ENCODE results near the gene IQSEC3.

Gene IQSEC3

DNA sequence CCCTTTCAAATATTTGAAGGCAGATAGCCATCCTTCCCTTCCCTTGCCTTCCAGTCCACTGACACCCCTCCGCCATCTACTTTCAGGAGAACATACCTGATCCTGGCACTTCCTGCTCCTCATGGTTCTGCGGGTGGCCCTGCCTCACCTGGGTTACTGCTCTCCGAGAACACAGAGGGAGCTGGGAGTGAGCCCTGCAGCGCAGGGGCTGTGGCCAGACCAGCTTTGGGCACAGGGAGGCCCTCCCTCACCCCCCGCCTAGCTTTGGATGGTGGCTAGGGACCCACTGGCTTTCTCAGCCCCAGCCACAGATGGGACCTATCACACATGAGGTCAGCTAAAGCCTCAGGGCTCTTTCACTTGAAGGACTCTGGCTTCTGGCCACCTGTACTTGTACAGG lies 12.4 kb downstream of the IQSEC3 start:
- DNase-seq (ENCODE audit: low read depth in 2 of 2) = no peak

DNA sequence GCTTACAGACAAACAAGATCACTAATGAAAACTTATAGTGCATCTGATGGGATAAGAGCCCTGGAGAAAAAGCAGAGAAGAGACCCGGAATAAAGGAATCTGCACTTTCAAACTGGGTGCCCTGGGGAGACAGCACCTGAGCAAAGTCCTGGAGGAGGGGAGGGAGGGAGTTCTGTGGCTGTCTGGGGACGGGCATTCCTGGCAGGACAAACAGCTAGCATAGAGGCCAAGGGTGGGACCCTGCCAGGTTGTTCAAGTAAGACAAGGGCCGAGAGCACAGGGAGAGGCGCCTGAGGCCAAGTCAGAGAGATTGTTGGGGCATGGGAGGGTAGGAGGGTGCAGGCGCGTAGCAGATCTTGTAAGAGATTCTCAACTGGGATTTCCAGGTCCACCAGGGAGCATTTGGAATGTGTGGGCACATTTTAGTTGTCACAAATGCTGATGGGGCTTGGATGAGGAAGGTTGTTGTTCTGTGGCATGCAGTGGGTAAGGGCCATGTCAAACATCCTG lies 14.2 kb downstream of the IQSEC3 start:
- no peak for DNase-seq (ENCODE audit: low read depth in 2 of 2)

DNA sequence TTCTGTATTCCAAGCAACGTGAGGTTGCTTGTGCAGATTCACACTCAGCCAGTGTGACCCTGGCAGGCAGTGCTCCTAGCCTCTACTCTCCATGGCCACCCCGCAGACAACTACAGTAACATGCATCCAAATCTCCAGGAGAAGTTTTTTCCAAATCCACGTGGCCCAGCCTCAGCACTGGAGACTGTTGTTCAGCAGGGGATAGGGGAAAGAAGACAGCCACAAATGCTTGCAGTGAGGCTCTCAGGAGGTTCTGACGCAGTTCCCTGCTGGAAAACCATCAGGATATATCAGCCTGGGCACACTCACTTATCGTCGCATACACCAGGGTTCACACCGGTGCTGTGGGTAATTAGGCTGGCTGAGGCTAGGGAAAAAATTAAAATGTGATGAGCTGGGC lies 16.2 kb downstream of the IQSEC3 start:
- DNase-seq (ENCODE audit: low read depth in 2 of 2) = no peak

DNA sequence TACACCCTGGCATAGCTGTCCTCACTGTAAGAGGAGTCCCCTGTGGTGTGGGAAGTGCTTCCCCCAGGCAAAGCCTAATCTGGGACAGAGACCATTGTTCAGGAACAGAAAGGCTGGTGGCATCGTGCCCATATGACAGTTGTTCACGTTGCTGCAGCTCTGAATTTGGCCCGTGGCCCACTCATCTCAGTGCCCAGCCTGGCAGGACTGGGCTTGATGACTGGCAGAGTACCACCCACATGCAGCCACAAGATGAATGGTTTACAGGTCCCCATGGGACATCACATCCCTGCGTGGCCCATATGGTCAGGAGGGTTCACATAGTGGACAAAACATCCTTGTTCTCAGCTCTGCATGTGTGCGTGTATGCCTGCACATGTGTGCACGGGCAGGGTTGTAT lies 17.5 kb downstream of the IQSEC3 start:
- DNase-seq (ENCODE audit: low read depth in 2 of 2) = no peak

DNA sequence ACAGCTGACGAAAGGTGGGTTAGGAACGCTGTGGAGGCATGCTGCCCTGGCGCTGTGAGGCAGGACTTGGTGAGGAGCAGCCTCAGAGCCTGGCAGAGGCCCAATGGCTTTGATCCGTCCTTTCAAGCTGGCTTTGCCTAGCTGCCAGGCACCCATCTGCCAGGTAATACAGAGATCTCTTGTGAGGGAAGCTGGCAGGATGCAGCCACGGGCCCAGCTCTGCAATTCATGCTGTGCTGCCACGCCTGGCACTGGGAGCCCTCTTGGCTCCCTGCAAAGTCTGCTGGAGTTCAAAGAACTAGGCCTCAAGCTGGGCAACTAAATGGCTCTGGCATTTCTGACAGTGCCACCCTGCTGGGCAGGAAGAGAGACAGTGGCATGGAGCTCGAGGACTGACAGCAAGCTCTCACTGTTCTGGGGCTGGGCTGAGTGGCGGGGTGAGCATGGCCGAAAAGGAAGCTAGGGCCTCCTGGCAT lies 18.7 kb downstream of the IQSEC3 start:
- DNase-seq (ENCODE audit: low read depth in 2 of 2) = no peak

DNA sequence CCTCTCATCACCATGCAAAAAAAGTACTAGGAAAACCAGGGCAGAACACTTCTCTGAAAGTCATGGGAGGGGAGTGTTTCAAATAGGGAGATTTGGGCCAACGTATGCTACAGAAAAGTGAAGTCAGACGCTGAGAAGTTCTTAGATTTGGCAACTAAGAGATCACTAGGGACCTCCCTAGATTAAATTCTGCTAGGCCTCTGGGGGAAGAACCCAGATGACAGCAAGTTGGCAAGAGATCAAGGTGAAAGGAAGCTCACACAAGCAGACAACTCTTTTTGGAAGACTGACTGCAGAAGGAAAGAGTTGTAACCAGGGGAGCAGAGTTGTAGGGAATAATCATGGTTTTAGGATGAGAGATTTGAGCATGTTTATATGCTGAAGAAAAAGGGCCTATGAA lies 20.7 kb downstream of the IQSEC3 start:
- no peak for DNase-seq (ENCODE audit: low read depth in 2 of 2)

DNA sequence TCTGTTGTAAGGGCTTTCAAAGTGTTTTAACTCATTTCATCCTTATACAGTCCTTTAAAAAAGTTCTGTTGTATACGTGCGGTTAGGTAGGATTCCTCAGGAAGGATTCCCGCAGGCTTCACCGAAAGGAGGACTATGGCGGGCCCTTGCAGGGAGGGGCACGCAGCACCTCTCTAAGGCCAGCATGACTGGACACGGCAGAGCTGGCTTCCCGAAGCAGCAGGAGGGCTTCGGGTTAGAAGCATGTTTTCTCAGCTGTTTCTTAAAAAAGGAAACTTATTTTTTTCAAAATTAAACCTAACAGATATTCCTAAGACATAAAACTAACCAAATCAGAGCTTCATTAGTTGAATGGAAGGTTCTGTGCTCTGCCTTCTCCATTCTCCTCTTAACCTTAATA lies 21.3 kb downstream of the IQSEC3 start:
- DNase-seq (ENCODE audit: low read depth in 2 of 2) = no peak

DNA sequence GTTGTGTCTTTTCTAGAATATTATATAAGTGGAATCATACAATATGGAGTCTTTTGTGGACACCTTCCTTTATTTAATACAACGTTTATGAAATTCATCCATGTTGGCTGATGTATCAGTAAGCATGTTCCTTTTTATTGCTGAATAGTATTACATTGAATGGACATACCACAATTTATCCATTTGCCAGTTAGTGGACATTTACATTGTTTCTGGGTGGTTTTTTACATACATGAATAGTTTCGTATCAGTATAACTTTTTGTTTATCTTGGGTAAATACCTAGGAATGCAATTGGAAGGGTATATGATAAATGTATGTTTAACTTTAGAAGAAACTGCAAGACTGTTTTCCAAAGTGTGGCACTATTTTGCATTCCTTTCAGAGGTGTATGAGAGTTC lies 23.1 kb downstream of the IQSEC3 start:
- DNase-seq (ENCODE audit: low read depth in 2 of 2) = no peak

DNA sequence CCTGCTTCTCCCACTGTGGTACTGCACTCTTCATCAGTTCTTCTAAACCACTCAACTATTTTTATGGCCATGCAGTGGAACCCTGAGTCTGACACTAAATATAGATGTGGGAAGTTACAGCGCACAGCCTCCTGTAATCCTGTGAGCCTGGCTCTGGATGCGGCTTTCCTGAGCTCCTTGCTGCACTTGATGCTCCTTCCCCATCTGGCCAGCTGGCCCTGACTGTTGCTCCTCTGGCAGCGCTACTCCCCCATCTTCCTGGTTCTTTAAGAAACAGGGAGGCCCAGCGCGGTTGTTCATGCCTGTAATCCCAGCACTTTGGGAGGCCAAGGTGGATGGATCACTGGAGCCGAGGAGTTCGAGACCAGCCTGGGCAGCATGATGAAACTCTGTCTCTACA lies 24.6 kb downstream of the IQSEC3 start:
- DNase-seq (ENCODE audit: low read depth in 2 of 2) = no peak

DNA sequence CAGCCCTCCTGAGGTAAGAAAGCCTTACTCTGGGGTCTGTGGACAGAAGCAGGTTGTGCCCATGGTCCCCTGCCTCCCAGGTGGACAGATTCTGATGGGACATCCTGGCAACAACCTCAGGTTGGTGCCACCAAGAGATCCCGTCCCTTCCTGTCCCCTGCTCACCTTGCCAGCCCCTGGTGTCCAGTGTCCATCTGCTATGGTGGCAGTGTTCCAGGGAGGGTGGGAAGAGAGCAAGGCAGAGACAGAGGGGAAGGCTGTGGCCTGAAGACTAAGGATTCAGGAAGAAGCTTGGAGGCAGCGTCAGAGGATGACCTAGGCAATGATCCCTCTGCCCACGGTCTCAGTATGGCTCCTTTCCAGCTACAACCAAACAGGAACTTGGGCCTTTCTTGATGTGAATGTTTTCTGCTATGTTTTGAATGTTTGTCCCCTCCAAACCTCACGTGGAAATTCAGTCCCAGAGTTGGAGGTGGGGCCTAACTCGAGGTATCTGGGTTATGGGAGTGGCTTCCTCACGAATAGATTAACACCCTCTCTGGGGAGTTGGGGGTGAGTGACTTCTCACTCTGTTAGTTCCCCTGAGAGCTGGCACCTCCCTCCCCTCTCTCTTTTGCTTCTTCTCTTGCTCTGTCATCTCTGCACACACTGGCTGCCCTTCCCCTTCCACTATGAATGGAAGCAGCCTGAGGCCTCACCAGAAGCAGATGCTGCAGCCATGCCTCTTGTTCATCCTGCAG lies 26.9 kb downstream of the IQSEC3 start:
- no peak for DNase-seq (ENCODE audit: low read depth in 2 of 2)

DNA sequence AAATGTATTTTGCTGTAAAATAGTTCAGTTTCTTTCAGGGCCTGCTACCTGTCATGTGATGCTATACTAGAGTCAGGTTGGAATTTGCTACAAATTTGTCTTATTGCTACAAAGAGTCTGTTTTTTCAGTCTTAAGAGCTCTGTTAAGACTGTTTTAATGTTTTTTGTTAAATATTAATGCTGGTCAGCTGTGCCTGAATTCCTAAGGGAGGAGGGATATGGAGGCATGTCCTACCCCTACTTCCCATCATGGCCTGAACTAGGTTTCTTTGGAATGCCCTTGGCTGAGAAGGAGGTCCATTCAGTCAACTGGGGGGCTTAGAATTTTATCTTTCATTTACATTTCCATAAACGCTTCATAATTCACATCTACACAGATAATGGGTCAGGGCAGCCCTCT lies 30.0 kb downstream of the IQSEC3 start:
- no peak for DNase-seq (ENCODE audit: low read depth in 2 of 2)

DNA sequence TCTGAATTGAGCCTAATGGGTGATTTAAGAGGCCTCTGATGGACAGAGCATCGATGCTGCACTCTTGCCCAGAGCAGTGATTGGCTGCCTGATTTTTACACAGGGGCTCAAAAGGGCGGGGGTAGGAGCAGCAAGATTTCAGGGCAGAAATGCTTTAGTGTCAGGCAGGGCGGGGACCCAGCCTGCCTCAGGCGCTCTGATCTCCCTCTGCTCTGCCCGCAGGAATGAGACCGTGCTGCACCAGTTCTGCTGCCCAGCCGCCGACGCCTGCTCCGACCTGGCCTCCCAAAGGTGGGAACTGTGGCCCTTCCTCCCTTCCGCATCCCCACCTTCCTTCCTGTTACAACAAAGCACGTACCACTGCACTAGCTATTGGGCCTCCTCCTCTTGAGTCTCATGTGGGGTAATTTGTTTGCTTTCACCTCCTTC lies 32.4 kb downstream of the IQSEC3 start:
- DNase-seq (ENCODE audit: low read depth in 2 of 2) = no peak

DNA sequence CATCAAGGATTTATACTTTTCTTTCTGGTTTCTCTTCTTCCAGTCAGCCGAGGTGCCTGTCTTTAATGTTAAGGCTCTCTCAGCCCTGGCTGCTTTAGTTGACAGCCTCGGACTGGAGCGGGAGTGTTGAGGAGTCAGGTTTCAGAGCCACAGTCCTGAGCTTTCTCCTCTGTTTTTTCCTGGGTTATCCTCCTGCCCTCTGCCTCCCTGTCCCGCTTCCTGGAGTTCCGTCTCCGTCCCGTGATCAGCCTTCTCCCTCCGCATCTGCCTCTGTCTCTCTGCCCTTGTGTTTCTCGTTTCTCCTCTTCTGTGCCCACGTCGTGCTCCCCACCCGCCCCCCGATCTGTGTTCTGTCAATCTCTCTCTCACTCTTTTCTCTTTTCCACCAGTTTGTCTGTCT lies 33.0 kb downstream of the IQSEC3 start:
- DNase-seq (ENCODE audit: low read depth in 2 of 2) = no peak

DNA sequence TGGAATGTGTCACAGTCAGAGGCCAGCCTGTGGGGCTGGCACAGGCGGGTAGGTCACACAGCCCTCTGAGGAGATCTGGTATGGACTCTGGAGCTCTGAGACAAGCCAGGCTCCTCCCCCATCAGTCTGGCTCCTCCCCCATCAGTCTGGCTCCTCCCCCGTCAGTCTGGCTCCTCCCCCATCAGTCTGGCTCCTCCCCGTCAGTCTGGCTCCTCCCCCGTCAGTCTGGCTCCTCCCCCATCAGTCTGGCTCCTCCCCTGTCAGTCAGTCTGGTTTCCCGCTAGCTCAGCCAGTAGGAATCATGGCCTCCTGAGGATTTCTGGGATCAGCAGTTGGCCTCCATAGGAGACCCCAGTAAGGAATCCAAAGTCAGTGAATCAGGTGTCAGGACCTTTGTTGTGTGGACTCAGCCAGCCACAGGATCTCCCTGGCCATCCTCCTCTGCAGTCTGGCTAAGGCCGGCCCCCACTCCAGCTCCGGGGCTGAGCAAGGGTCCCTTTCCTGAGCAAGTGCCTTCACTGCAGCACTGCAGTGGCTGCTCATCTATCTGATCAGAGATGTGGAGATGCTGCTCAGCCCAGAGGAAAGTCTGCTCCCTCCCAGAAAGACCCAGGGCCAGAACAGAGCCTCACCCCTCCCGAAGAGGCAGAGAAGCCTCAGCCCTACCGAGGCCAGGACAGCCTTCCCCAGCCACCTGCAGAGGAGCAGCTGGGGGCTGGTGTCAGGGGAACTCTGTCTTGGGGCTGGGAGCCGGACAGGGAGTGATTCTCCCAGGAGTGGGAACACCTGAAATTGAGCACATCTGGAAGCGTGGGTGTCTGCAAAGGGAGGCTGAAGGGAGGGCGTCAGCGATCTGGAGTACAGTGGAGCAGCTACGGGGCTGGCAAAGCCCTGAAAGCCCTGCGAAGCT lies 35.7 kb downstream of the IQSEC3 start:
- DNase-seq (ENCODE audit: low read depth in 2 of 2) = no peak

DNA sequence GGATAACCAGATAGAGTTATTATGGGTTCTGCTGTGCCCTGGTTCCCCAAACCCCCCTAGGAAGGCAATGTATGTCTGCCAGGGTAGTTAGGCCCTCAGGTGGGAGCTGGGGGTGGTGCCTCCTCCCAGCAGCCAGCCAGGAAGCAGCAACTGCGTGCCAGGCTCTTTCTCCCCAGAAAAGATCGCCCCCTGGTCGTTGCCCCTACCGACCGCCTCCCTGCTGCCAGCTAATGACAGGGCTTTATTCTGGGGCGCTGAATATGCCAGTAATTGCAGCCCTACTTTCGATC lies 36.3 kb downstream of the IQSEC3 start:
- DNase-seq (ENCODE audit: low read depth in 2 of 2) = no peak

DNA sequence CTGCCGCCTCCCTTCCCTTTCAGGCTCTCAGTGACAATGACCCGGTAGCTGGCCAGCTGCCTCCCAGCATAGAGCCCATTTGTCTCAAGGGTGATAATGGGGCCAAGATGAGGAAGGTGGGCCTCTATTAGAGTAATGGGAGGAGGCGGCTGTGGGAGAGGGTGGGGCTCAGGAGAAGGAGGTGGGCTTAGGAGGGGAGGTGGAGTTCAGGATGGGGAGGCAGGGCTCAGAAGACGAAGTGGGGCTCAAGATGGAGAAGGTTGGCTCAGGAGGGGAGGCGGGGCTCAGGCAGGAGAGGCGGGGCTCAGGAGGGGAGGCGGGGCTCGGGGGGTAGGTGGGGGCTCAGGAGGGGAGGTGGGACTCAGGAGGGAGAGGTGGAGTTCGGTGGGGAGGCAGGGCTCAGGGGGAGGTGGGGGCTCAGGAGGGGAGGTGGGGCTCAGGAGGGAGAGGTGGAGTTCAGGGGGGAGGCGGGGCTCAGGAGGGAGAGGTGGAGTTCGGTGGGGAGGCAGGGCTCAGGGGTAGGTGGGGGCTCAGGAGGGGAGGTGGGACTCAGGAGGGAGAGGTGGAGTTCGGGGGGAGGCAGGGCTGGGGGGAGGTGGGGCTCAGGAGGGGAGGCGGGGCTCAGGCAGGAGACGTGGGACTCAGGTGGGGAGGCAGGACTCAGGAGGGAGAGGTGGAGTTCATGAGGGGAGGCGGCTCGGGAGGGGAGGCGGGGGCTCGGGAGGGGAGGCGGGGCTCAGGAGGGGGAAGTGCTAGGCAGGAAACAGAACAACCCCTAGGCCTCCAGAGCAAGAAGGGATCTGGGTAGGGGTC lies 36.8 kb downstream of the IQSEC3 start:
- DNase-seq (ENCODE audit: low read depth in 2 of 2) = no peak

DNA sequence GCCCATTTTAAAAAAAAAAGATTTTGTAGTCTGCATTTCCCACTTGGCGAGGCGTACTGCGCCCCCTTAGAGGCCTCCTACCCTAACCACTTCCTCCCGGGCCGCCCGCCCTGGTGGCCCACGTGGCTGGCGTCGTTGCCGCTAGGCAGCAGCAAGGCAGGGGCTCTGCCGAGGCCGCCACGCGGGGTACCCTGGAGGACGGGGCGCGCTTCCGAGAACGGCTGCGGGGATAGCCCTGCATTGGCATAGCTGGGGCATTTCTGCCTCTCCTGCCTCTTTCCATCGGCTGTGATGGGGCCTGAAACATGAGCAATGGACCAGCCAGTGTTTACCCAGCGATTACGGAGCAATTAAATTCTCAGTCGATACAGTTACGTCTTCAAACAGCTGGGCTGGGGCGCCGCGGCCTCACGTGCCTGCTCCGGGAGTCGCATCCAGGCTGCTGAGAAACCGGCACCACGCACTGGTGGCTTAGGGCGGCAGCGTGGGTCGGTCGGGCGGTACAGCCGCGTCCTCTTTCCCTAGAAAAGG lies 38.0 kb downstream of the IQSEC3 start:
- peak in 1 of 2 donors; percentile 12 for DNase-seq (ENCODE audit: low read depth in 2 of 2)

DNA sequence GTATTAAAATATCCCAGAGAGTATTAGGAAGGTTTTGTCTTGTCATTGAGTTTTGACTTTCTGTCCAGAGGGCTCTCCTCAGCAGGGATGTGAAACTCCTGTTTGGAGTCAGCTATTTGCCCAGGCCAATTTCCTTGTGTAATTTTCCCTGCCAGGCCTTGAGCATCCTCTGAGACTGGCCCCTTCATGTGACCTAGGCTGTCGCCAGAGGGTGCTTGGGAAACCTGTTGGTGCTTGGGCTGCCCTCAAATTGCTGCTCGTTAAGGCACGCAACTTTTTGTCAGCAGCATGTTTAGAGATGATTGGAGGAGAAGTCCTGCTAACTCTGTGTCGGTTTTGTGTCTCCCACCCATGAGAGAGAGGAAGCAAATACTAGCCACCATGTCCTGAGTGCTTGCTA lies 39.1 kb downstream of the IQSEC3 start:
- DNase-seq (ENCODE audit: low read depth in 2 of 2) = no peak

DNA sequence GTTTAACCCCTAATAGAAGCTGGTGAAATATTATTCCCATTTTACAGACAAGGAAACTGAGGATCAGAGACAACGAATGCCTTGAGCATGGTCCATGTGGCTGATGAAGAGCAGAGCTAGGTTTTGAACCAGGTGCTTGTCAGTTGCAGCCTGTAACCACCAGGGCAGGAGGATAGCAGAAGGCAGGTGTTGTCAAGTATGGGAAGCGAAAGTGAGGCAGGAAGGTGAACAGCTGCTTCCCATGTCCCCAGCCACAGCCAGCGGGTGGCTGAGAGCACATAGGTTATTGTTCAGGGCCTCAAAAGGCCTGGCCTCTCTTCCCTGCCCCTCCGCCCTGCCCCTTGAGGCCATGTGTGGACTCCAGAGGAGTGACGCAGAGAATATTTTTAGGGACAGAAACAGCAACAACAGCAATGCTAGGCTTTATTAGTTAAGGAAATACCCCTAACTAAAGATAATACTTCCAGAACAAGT lies 39.6 kb downstream of the IQSEC3 start:
- DNase-seq (ENCODE audit: low read depth in 2 of 2) = no peak

DNA sequence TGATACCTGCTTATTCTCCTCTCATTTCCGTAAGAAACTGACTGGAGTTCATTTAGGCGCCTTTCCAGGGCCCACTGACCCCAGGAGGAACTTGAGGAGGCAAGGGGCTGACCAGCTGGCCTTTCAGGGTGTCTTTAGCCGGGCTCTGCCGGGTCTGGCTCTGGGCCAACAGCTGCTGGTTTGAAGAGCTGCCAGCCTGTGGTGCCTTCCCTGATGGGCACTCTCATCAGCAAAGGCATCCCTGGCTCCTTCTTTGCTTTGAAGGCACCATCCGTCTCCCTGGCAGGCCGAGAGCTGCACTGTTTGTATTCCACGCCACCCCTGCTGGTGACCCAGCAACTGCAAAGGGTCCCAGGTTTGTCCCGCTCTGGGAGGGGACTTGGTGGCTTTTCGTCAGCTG lies 42.0 kb downstream of the IQSEC3 start:
- no peak for DNase-seq (ENCODE audit: low read depth in 2 of 2)

DNA sequence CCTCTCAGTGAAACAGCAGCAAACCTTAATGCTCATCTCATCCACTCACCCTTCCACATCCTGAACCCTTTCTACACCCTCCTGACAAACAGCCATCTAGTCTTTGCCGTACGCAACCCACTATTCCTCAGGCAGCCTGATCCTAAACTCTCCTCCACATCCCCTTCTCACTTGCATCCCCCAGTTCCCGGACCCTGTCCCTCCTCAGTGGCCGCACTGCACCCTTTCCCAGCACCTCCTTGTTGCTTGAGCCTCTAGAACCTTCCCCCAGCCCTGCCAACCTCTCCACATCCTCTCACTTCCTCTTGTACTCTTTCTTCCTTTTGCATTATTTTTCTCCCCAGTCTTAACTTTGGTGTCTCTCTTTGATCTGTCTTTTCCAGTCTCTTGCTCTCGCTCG lies 42.9 kb downstream of the IQSEC3 start:
- no peak for DNase-seq (ENCODE audit: low read depth in 2 of 2)

DNA sequence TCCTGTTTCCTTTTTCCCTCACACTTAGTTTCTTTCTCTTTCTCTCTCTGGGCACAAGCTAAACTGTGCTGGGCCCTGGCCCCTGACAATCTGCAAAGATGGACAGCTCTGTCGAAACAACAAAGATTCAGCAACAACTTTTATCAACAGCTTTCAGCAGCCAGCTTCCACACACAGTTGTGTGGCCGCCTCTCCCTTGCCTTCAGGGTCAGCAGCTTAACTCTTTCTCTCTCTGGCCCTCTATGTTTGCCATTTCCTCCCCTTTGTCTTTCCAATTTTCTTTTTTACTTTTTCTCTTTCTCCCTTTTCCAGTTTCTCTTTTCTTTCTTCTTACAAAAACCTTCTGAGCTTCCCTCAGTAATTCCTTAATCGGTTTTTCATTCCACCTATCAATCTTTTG lies 43.3 kb downstream of the IQSEC3 start:
- no peak for DNase-seq (ENCODE audit: low read depth in 2 of 2)
